Measurements from ENCODE around the gene SPRR1B.

Gene SPRR1B

GRCh38 chr1:153058154-153058553, 27.2 kb downstream of the SPRR1B start:
- no peak overlapping the region for H3K27ac ChIP-seq (replicated peaks)
- TF ChIP-seq, protein P1, sequence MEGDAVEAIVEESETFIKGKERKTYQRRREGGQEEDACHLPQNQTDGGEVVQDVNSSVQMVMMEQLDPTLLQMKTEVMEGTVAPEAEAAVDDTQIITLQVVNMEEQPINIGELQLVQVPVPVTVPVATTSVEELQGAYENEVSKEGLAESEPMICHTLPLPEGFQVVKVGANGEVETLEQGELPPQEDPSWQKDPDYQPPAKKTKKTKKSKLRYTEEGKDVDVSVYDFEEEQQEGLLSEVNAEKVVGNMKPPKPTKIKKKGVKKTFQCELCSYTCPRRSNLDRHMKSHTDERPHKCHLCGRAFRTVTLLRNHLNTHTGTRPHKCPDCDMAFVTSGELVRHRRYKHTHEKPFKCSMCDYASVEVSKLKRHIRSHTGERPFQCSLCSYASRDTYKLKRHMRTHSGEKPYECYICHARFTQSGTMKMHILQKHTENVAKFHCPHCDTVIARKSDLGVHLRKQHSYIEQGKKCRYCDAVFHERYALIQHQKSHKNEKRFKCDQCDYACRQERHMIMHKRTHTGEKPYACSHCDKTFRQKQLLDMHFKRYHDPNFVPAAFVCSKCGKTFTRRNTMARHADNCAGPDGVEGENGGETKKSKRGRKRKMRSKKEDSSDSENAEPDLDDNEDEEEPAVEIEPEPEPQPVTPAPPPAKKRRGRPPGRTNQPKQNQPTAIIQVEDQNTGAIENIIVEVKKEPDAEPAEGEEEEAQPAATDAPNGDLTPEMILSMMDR (IDR thresholded peaks at IDR 0.05; ENCODE audit: insufficient read depth, low read length): no peak
- TF ChIP-seq SPI1 (IDR thresholded peaks at IDR 0.05; ENCODE audit: borderline replicate concordance, low read depth) (no peak), POLR2AphosphoS5 (IDR thresholded peaks at IDR 0.05; ENCODE audit: low read depth) (no peak), GABPA (IDR thresholded peaks at IDR 0.05; ENCODE audit: low read depth) (no peak)
- TF ChIP-seq, protein P2, sequence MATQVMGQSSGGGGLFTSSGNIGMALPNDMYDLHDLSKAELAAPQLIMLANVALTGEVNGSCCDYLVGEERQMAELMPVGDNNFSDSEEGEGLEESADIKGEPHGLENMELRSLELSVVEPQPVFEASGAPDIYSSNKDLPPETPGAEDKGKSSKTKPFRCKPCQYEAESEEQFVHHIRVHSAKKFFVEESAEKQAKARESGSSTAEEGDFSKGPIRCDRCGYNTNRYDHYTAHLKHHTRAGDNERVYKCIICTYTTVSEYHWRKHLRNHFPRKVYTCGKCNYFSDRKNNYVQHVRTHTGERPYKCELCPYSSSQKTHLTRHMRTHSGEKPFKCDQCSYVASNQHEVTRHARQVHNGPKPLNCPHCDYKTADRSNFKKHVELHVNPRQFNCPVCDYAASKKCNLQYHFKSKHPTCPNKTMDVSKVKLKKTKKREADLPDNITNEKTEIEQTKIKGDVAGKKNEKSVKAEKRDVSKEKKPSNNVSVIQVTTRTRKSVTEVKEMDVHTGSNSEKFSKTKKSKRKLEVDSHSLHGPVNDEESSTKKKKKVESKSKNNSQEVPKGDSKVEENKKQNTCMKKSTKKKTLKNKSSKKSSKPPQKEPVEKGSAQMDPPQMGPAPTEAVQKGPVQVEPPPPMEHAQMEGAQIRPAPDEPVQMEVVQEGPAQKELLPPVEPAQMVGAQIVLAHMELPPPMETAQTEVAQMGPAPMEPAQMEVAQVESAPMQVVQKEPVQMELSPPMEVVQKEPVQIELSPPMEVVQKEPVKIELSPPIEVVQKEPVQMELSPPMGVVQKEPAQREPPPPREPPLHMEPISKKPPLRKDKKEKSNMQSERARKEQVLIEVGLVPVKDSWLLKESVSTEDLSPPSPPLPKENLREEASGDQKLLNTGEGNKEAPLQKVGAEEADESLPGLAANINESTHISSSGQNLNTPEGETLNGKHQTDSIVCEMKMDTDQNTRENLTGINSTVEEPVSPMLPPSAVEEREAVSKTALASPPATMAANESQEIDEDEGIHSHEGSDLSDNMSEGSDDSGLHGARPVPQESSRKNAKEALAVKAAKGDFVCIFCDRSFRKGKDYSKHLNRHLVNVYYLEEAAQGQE (IDR thresholded peaks at IDR 0.05; ENCODE audit: insufficient replicate concordance, low read depth): no peak

DNA sequence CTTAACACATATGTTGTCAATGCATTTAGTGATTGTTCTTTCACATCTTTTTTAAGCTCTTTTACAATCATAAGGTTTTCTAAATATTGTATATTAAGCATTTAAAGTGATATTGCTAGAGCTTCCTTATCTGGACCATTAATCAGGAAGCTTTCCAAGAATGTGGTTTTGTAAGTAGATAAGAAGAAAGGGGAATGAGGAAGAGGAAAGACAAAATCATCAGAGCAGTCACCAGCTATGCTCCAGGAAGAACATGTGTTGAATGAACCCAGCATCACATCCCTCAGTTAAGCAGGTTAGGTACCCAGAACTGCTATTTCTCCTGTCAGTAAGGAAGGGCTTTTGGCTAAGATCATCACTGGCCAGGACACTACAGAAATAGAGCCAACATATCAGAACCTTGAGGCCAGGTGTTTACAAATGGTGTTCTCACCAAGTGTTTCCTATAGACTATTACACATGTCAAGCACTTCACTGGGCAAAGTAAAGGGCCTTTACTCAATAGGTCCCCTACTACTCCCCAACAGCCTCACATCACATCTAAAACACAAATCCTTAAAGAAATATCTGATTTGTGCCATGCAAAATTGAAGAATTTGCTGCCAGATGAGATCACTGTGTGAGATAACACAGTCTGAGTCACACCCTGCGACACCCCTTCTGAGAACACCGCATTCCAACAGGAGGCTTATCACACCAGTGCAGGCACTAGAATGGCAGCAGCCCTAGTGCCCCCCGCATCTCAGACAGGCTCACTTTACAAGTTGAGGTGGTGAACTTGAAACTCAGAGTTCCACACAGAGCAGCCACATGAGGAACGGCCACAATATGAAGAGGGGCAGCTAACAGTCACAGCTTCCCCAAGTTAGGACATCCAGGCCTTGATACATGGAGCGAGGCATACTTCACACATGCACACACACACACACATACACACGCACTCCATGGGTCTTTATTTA, 28.1 kb downstream of the SPRR1B start:
- Histone ChIP-seq H3K27ac (replicated peaks) (no peak overlapping the region), H3K27me3 (ENCODE audit: insufficient read depth, poor library complexity, severe bottlenecking) (peaks cover 13% of the 10 kb centered on the region), H3K4me3 (replicated peaks; ENCODE audit: insufficient read depth, low read length) (no peak overlapping the region)
- no peak for TF ChIP-seq POLR2AphosphoS5 (IDR thresholded peaks at IDR 0.05; ENCODE audit: low read depth)
- no peak for TF ChIP-seq SPI1 (IDR thresholded peaks at IDR 0.05; ENCODE audit: borderline replicate concordance, low read depth)
- TF ChIP-seq, protein P2 (IDR thresholded peaks at IDR 0.05; ENCODE audit: insufficient replicate concordance, low read depth): no peak
- TF ChIP-seq, protein P1 (IDR thresholded peaks at IDR 0.05; ENCODE audit: insufficient read depth, low read length): no peak
- TF ChIP-seq GABPA (IDR thresholded peaks at IDR 0.05; ENCODE audit: low read depth): no peak
- DNase-seq (ENCODE audit: low read depth in 1 of 2, low spot score in 1 of 2): no peak

More at GRCh38 chr1:153058154-153058553, 27.2 kb downstream of the SPRR1B start:
- H3K27me3 ChIP-seq (ENCODE audit: insufficient read depth, poor library complexity, severe bottlenecking): peaks cover 13% of the 10 kb centered on the region
- DNase-seq (ENCODE audit: low read depth in 1 of 2, low spot score in 1 of 2): no peak
- H3K4me3 ChIP-seq (replicated peaks; ENCODE audit: insufficient read depth, low read length): no peak overlapping the region

DNA sequence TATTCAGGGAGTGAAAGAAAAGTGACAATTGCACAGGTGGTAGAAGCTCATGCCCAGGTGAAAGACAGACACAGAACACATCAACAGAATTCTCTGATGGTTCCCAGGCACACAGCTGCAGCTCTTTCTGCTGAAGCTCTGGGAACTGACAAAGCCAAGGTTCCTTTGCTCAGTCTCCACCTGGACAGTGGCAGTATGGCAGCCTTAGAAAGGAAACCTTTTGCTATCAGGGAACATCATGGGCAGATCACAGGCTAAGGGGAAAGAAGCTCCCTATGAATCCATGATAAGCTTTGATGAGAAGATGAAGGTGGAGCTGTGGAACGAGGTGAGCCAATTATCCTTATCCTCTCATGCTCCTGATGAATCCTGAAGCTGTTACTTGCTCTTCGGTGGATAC, 39.2 kb downstream of the SPRR1B start:
- TF ChIP-seq, protein P2 (IDR thresholded peaks at IDR 0.05; ENCODE audit: insufficient replicate concordance, low read depth): no peak
- TF ChIP-seq GABPA (IDR thresholded peaks at IDR 0.05; ENCODE audit: low read depth) (no peak), SPI1 (IDR thresholded peaks at IDR 0.05; ENCODE audit: borderline replicate concordance, low read depth) (no peak), POLR2AphosphoS5 (IDR thresholded peaks at IDR 0.05; ENCODE audit: low read depth) (no peak)
- TF ChIP-seq, protein P1 (IDR thresholded peaks at IDR 0.05; ENCODE audit: insufficient read depth, low read length): no peak
- Histone ChIP-seq H3K4me3 (replicated peaks; ENCODE audit: insufficient read depth, low read length) (no peak overlapping the region), H3K27ac (replicated peaks) (no peak overlapping the region), H3K27me3 (ENCODE audit: insufficient read depth, poor library complexity, severe bottlenecking) (peaks cover 2% of the 10 kb centered on the region)
- no peak for DNase-seq (ENCODE audit: low read depth in 1 of 2, low spot score in 1 of 2)
